Calu3 (cell line): ENCODE results near the gene CPAMD8. TPM values are rescaled to one million over a fixed set of nuclear protein-coding genes. Genes with fewer than 3 reads are reported as not detected.

Experiments
- BruUV-seq: library from RNA; stranded (reverse); fragments of 400-500 nt; replicated peaks from 2 replicates; lab custom pipeline; 2021; lab: Mats Ljungman, UMichigan
- CTCF ChIA-PET: fragments of 300-600 bp; sonication (Branson Sonifier 250); formaldehyde crosslinking; loops from one replicate; lab custom pipeline; 2022; ENCODE audit warnings: antibody characterized with exemption; lab: Charles Lee
- DNase-seq: peaks from one replicate; pipeline ENCODE4 v3.0.0; 2022
- H3K27ac Mint-ChIP-seq: one replicate; pipeline ENCODE4 v1.8.0; 2022; ENCODE audit warnings: mixed read lengths; ENCODE audit not compliant: unreplicated experiment
- H3K27me3 Mint-ChIP-seq: one replicate; pipeline ENCODE4 v1.8.0; 2022; ENCODE audit warnings: mixed read lengths; ENCODE audit not compliant: unreplicated experiment
- H3K36me3 Mint-ChIP-seq: one replicate; pipeline ENCODE4 v1.8.0; 2022; ENCODE audit warnings: mild to moderate bottlenecking, moderate library complexity, mixed read lengths; ENCODE audit not compliant: insufficient read depth, unreplicated experiment
- H3K4me1 Mint-ChIP-seq: one replicate; pipeline ENCODE4 v1.8.0; 2022; ENCODE audit warnings: mild to moderate bottlenecking, low read depth, mixed read lengths; ENCODE audit not compliant: unreplicated experiment
- H3K4me3 Mint-ChIP-seq: one replicate; pipeline ENCODE4 v1.8.0; 2022; ENCODE audit warnings: mild to moderate bottlenecking, low read depth, moderate library complexity, mixed read lengths; ENCODE audit not compliant: unreplicated experiment
- H3K9me3 Mint-ChIP-seq: one replicate; pipeline ENCODE4 v1.8.0; 2022; ENCODE audit warnings: low read depth, mixed read lengths; ENCODE audit not compliant: unreplicated experiment
- intact Hi-C: fragments of 100-400 bp; cut with micrococcal nuclease; formaldehyde crosslinking; loops from one replicate; pipeline ENCODE4 v1.10.0; 2022; ENCODE audit not compliant: unreplicated experiment
- total RNA-seq: library from RNA; stranded (reverse); gene quantifications from 2 replicates; pipeline ENCODE4 v1.2.3, GENCODE V29; 2022
- TF ChIP-seq, protein P1 (sequence below): fragments of 200-600 bp; IDR thresholded peaks from one replicate; pipeline ENCODE4 v1.8.0; 2022; ENCODE audit warnings: antibody characterized with exemption; ENCODE audit not compliant: unreplicated experiment

CPAMD8 gene
- total RNA-seq, 1 experiment from 2014 or later, result 5.8 TPM

DNA sequence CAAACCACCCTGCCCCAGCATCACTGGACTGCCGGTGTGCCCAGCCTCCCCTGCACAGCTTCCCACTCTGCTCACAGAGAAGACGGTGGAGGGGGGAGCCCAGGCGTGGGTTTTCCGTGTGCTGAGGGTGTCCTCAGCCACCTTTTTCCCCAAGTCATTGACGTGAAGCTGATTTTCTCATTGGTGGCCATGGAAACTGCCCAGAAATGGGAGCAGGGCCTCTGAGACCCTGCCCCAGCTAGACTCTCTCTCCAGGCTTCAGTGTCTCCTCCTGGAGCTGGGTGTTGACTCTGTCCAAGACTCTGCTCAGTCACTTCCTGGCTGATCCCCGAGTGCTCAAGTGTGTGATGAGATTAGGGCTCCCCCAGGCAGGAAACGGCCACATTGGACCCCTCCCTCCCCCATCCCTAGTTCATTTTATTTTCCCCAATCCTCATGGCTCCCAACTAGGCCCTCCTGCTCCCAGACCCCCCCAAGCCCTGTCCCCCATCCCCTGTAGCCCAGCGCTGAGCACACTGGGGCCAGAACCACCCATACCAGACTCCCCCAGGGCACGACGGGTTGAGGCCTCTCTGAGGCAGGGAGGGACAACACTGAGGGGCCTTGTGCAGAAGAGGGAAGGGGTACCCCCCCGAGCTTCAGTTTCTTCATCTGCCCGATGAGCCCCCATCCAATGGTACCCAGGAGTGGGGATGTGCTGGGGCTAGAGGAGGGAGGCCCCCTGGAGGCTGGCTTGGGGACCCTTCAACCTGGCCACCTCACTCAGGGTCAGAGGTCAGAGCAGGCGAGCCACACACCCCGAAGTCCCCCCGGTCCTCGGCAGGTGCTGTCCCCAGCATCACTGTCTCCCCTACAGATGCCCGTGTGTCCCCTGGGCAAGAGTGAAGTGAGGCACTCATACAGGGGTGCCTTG is 139.0 kb downstream of the CPAMD8 start:
- intact Hi-C loops, result no loop called here
- BruUV-seq, result no TSS peak
- no peak overlapping the region for H3K27ac Mint-ChIP-seq
- no peak for DNase-seq
- TF ChIP-seq, protein P1, sequence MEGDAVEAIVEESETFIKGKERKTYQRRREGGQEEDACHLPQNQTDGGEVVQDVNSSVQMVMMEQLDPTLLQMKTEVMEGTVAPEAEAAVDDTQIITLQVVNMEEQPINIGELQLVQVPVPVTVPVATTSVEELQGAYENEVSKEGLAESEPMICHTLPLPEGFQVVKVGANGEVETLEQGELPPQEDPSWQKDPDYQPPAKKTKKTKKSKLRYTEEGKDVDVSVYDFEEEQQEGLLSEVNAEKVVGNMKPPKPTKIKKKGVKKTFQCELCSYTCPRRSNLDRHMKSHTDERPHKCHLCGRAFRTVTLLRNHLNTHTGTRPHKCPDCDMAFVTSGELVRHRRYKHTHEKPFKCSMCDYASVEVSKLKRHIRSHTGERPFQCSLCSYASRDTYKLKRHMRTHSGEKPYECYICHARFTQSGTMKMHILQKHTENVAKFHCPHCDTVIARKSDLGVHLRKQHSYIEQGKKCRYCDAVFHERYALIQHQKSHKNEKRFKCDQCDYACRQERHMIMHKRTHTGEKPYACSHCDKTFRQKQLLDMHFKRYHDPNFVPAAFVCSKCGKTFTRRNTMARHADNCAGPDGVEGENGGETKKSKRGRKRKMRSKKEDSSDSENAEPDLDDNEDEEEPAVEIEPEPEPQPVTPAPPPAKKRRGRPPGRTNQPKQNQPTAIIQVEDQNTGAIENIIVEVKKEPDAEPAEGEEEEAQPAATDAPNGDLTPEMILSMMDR, result no peak
- H3K27me3 Mint-ChIP-seq, result no peaks in the 10 kb centered on the region
- H3K36me3 Mint-ChIP-seq, result peaks cover 5% of the 10 kb centered on the region
- H3K4me1 Mint-ChIP-seq, result no peaks in the 10 kb centered on the region
- peaks cover 3% of the 10 kb centered on the region for H3K9me3 Mint-ChIP-seq
- no peak overlapping the region for H3K4me3 Mint-ChIP-seq
- CTCF ChIA-PET, result no interaction called here

- TF ChIP-seq, protein P1, result no peak
- no peak for DNase-seq
- no peaks in the 10 kb centered on the region for H3K27me3 Mint-ChIP-seq
- BruUV-seq, result no TSS peak
- peak overlapping the region; percentile 44 for H3K4me3 Mint-ChIP-seq
- no peaks in the 10 kb centered on the region for H3K4me1 Mint-ChIP-seq
- no peak overlapping the region for H3K27ac Mint-ChIP-seq
- peaks cover 5% of the 10 kb centered on the region for H3K9me3 Mint-ChIP-seq
- CTCF ChIA-PET, result interaction anchor here (0.6 to 0.7 kb wide), 2 partner anchors 21 to 68 kb away, joined by 4 read pairs; no protein-coding TSS in a partner anchor
- H3K36me3 Mint-ChIP-seq, result peaks cover 5% of the 10 kb centered on the region
- intact Hi-C loops, result no loop called here
Observed at GRCh38 chr19:16886305-16886880, 140.2 kb downstream of the CPAMD8 start.

DNA sequence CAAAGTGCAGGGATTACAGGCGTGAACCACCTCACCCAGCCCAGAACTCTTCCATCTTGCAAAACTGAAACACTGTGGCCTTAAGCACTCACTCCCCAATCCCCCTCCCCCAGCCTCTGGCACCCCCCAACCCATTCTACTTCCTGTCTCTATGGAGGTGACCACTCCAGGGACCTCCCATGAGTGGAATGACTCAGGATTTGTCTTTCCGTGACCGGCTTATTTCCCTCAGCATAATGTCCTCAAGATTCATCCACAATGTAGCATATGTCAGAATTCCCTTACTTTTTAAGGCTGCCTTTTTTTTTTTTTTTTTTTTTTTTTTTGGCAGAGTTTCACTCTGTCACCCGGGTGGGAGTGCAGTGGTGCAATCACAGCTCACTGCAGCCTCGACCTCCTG is 141.4 kb downstream of the CPAMD8 start:
- peaks cover 8% of the 10 kb centered on the region for H3K9me3 Mint-ChIP-seq

GRCh38 chr19:16883522-16883921 is 143.1 kb downstream of the CPAMD8 start:
- Mint-ChIP-seq H3K27ac (no peak overlapping the region), H3K4me3 (no peak overlapping the region), H3K36me3 (peaks cover 24% of the 10 kb centered on the region), H3K9me3 (peaks cover 8% of the 10 kb centered on the region), H3K4me1 (no peaks in the 10 kb centered on the region), H3K27me3 (no peaks in the 10 kb centered on the region)
- BruUV-seq, result no TSS peak
- intact Hi-C loops, result no loop called here
- CTCF ChIA-PET, result no interaction called here
- DNase-seq, result no peak
- TF ChIP-seq, protein P1, result no peak

More for the DNA sequence above, 141.4 kb downstream of the CPAMD8 start:
- CTCF ChIA-PET, result interaction anchor here (0.8 kb wide), 1 partner anchor 168 kb away, joined by 4 read pairs; no protein-coding TSS in a partner anchor
- intact Hi-C loops, result no loop called here
- H3K4me1 Mint-ChIP-seq, result no peaks in the 10 kb centered on the region
- no peak overlapping the region for H3K27ac Mint-ChIP-seq
- H3K27me3 Mint-ChIP-seq, result no peaks in the 10 kb centered on the region
- no TSS peak for BruUV-seq
- TF ChIP-seq, protein P1, result no peak
- H3K36me3 Mint-ChIP-seq, result peaks cover 18% of the 10 kb centered on the region
- H3K4me3 Mint-ChIP-seq, result no peak overlapping the region
- no peak for DNase-seq
